Hematopoietic multipotent progenitor cell treated with erythropoietin and hydrocortisone succinate and interleukin-3 and kit ligand, for 15 days (in vitro differentiated cells): ENCODE data around the gene NLRP4.

Experiments
- DNase-seq: peaks from one replicate; pipeline ENCODE4 v3.0.0-alpha.2; 2015; ENCODE audit warnings: low spot score

The NLRP4 gene

GRCh38 chr19:55836340-55836739 is at the start of gene NLRP4:
NLRP4 (plus strand) TSS chr19:55836540; CDS start chr19:55852081, 15,541 bp downstream.
- DNase-seq: no peak

GRCh38 chr19:55795021-55795420 is 41.3 kb upstream of the NLRP4 start:
- no peak for DNase-seq

GRCh38 chr19:55801416-55801815 is 34.9 kb upstream of the NLRP4 start:
- DNase-seq: no peak

GRCh38 chr19:55802281-55802680 is 34.1 kb upstream of the NLRP4 start:
- no peak for DNase-seq

- DNase-seq: peak; percentile 16
These were observed 26.8 kb upstream of the NLRP4 start for GRCh38 chr19:55809381-55810058.

- DNase-seq: no peak
These were observed 25.0 kb upstream of the NLRP4 start for GRCh38 chr19:55811340-55811739.

GRCh38 chr19:55812449-55812848 is 23.9 kb upstream of the NLRP4 start:
- no peak for DNase-seq

GRCh38 chr19:55813906-55814305 is 22.4 kb upstream of the NLRP4 start:
- no peak for DNase-seq

GRCh38 chr19:55820037-55820436 is 16.3 kb upstream of the NLRP4 start:
- no peak for DNase-seq

- DNase-seq: no peak
These were observed 5.7 kb upstream of the NLRP4 start for GRCh38 chr19:55830656-55831055.

- no peak for DNase-seq
These were observed 4.5 kb upstream of the NLRP4 start, which contains the start of gene NLRP11 for GRCh38 chr19:55831846-55832245. NLRP11 (minus strand) TSS chr19:55831999; CDS start chr19:55818174, 13,825 bp downstream.

- no peak for DNase-seq
These were observed 3.7 kb upstream of the NLRP4 start for GRCh38 chr19:55832676-55833075.

- DNase-seq: no peak
These were observed 1.9 kb downstream of the NLRP4 start for GRCh38 chr19:55838251-55838650.

GRCh38 chr19:55838906-55839305 is 2.6 kb downstream of the NLRP4 start:
- DNase-seq: no peak

GRCh38 chr19:55855160-55855559 is 18.8 kb downstream of the NLRP4 start:
- no peak for DNase-seq

GRCh38 chr19:55857149-55857548 is 20.8 kb downstream of the NLRP4 start:
- DNase-seq: no peak

- DNase-seq: no peak
These were observed 21.6 kb downstream of the NLRP4 start for GRCh38 chr19:55857974-55858373.

GRCh38 chr19:55858401-55858800 is 22.1 kb downstream of the NLRP4 start:
- DNase-seq: no peak

- no peak for DNase-seq
These were observed 22.6 kb downstream of the NLRP4 start for GRCh38 chr19:55858969-55859368.

- no peak for DNase-seq
These were observed 30.2 kb downstream of the NLRP4 start for GRCh38 chr19:55866521-55866920.

- DNase-seq: no peak
These were observed 30.8 kb downstream of the NLRP4 start for GRCh38 chr19:55867101-55867500.

GRCh38 chr19:55870736-55871135 is 34.4 kb downstream of the NLRP4 start:
- no peak for DNase-seq

- DNase-seq: no peak
These were observed 40.9 kb downstream of the NLRP4 start for GRCh38 chr19:55877211-55877610.

GRCh38 chr19:55882626-55883025 is 46.3 kb downstream of the NLRP4 start:
- no peak for DNase-seq
